ENCODE results near the gene CDKL1.

DNA sequence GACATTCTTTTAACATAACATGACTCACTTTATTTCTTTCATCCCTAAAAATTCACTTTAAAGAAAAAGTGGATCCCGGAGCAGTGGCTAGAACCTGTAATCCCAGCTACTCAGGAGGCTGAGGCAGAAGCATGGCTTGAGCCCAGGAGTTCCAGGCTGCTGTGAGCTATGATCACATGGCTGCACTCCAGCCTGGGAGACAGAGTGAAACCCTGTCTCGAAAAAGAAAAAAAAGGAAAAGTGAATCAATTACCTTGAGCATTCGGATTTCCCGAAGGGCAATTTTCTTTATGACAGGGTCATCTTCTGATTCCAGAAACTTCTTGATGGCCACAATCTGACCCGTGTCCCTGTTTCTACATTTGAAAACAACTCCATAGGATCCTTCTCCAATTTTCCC, 1.2 kb downstream of the CDKL1 start:
- no peak for TF ChIP-seq ESRRG (CRISPR knock-in tag; IDR thresholded peaks at IDR 0.05)
- TF ChIP-seq ZNF70 (CRISPR knock-in tag; IDR thresholded peaks at IDR 0.05), result no peak
- TF ChIP-seq CSDC2 (CRISPR knock-in tag; IDR thresholded peaks at IDR 0.05), result no peak
- TF ChIP-seq SNAI2 (CRISPR knock-in tag; IDR thresholded peaks at IDR 0.05), result no peak
- TF ChIP-seq, protein P1, sequence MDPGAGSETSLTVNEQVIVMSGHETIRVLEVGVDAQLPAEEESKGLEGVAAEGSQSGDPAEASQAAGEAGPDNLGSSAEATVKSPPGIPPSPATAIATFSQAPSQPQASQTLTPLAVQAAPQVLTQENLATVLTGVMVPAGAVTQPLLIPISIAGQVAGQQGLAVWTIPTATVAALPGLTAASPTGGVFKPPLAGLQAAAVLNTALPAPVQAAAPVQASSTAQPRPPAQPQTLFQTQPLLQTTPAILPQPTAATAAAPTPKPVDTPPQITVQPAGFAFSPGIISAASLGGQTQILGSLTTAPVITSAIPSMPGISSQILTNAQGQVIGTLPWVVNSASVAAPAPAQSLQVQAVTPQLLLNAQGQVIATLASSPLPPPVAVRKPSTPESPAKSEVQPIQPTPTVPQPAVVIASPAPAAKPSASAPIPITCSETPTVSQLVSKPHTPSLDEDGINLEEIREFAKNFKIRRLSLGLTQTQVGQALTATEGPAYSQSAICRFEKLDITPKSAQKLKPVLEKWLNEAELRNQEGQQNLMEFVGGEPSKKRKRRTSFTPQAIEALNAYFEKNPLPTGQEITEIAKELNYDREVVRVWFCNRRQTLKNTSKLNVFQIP (CRISPR knock-in tag; IDR thresholded peaks at IDR 0.05; ENCODE audit: borderline replicate concordance, low read depth), result no peak
- TF ChIP-seq BACH2 (CRISPR knock-in tag; IDR thresholded peaks at IDR 0.05; ENCODE audit: borderline replicate concordance), result no peak
- TF ChIP-seq, protein P2, sequence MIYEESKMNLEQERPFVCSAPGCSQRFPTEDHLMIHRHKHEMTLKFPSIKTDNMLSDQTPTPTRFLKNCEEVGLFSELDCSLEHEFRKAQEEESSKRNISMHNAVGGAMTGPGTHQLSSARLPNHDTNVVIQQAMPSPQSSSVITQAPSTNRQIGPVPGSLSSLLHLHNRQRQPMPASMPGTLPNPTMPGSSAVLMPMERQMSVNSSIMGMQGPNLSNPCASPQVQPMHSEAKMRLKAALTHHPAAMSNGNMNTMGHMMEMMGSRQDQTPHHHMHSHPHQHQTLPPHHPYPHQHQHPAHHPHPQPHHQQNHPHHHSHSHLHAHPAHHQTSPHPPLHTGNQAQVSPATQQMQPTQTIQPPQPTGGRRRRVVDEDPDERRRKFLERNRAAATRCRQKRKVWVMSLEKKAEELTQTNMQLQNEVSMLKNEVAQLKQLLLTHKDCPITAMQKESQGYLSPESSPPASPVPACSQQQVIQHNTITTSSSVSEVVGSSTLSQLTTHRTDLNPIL (CRISPR knock-in tag; IDR thresholded peaks at IDR 0.05; ENCODE audit: low read depth), result no peak
- no peak for TF ChIP-seq ZFP30 (CRISPR knock-in tag; IDR thresholded peaks at IDR 0.05)
- TF ChIP-seq RARB (CRISPR knock-in tag; IDR thresholded peaks at IDR 0.05), result no peak
- TF ChIP-seq OSR1 (CRISPR knock-in tag; IDR thresholded peaks at IDR 0.05), result no peak
- TF ChIP-seq, protein P3, sequence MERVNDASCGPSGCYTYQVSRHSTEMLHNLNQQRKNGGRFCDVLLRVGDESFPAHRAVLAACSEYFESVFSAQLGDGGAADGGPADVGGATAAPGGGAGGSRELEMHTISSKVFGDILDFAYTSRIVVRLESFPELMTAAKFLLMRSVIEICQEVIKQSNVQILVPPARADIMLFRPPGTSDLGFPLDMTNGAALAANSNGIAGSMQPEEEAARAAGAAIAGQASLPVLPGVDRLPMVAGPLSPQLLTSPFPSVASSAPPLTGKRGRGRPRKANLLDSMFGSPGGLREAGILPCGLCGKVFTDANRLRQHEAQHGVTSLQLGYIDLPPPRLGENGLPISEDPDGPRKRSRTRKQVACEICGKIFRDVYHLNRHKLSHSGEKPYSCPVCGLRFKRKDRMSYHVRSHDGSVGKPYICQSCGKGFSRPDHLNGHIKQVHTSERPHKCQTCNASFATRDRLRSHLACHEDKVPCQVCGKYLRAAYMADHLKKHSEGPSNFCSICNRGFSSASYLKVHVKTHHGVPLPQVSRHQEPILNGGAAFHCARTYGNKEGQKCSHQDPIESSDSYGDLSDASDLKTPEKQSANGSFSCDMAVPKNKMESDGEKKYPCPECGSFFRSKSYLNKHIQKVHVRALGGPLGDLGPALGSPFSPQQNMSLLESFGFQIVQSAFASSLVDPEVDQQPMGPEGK (CRISPR knock-in tag; IDR thresholded peaks at IDR 0.05; ENCODE audit: borderline replicate concordance), result no peak

Data from SK-N-SH treated with all-trans-retinoic acid at 6 μM for 48 hours (cell line).